SH-SY5Y (cell line): ENCODE results near the gene MESD.

Source experiments
- GATA2 ChIP-seq: IDR thresholded peaks from 2 replicates; pipeline ENCODE4 v1.6.1; 2011; ENCODE audit warnings: mild to moderate bottlenecking, low read depth, low read length
- GATA3 ChIP-seq: IDR thresholded peaks from 2 replicates; pipeline ENCODE4 v1.6.1; 2011; ENCODE audit warnings: low read depth, mild to moderate bottlenecking, low read length, moderate library complexity

GRCh38 chr15:80915472-80915871 lies 74.1 kb downstream of the MESD start:
- TF ChIP-seq GATA2 = no peak
- no peak for TF ChIP-seq GATA3
